Neutrophil (primary cell): ENCODE results near the gene BTNL9.
"Not testable (repeated sequence)": the region's sequence is repeated elsewhere in the genome, so short reads cannot be mapped to it uniquely, and the experiment has no call there.

Experiments used
- H3K27ac ChIP-seq: fragments of 200-600 bp; sonication (generic); 2 replicates; pipeline ENCODE4 v1.5.1; 2016; ENCODE audit warnings: mild to moderate bottlenecking, moderate library complexity
- H3K27me3 ChIP-seq: fragments of 200-600 bp; sonication (generic); 2 replicates; pipeline ENCODE4 v1.6.0; 2016; ENCODE audit warnings: mild to moderate bottlenecking
- H3K36me3 ChIP-seq: fragments of 200-600 bp; sonication (generic); 2 replicates; pipeline ENCODE4 v1.5.1; 2017
- H3K4me1 ChIP-seq, 2 experiments: fragments of 200-600 bp in 1 of 2; sonication (generic) in 1 of 2; 1 replicate in 1 of 2; 2 replicates in 1 of 2; pipeline versions ENCODE4 v1.5.1 to v1.6.1; 2013 to 2016; ENCODE audit warnings: low read depth in 1 of 2, low read length in 1 of 2, mild to moderate bottlenecking in 1 of 2, moderate library complexity in 1 of 2; ENCODE audit not compliant: control insufficient read depth in 1 of 2, insufficient read depth in 1 of 2
- H3K4me3 ChIP-seq, 2 experiments: fragments of 200-600 bp in 1 of 2; sonication (generic) in 1 of 2; 1 replicate in 1 of 2; 2 replicates in 1 of 2; pipeline ENCODE4 v1.5.1; 2013 to 2016; ENCODE audit warnings: low read depth in 1 of 2, low read length in 1 of 2, mild to moderate bottlenecking in 1 of 2, moderate library complexity in 1 of 2
- H3K9me3 ChIP-seq: fragments of 200-600 bp; sonication (generic); 2 replicates; pipeline ENCODE4 v1.5.1; 2016
- CTCF ChIP-seq: fragments of 200-600 bp; sonication (generic); IDR thresholded peaks from 2 replicates; pipeline ENCODE4 v1.5.1; 2016; ENCODE audit warnings: antibody characterized with exemption

Gene BTNL9

GRCh38 chr5:181092428-181092827 lies 52.4 kb downstream of the BTNL9 start:
- Histone ChIP-seq H3K27me3 (peaks cover 38% of the 10 kb centered on the region), H3K9me3 (no peaks in the 10 kb centered on the region), H3K27ac (no peak overlapping the region), H3K4me1 (no peaks in the 10 kb centered on the region), H3K4me3 (no peak overlapping the region), H3K36me3 (no peaks in the 10 kb centered on the region)
- TF ChIP-seq CTCF: no peak

- not testable (repeated sequence) for H3K9me3 ChIP-seq, H3K4me1 ChIP-seq, H3K4me3 ChIP-seq, H3K36me3 ChIP-seq, H3K27ac ChIP-seq
- peaks cover 47% of the 10 kb centered on the region for H3K27me3 ChIP-seq
These were observed 55.1 kb downstream of the BTNL9 start for GRCh38 chr5:181095162-181095561.

- H3K27me3 ChIP-seq: peaks cover 55% of the 10 kb centered on the region
- not testable (repeated sequence) for H3K4me3 ChIP-seq, H3K36me3 ChIP-seq, H3K4me1 ChIP-seq, H3K27ac ChIP-seq, H3K9me3 ChIP-seq
These were observed 56.8 kb downstream of the BTNL9 start for GRCh38 chr5:181096721-181097382.

- H3K36me3 ChIP-seq, H3K9me3 ChIP-seq, H3K27ac ChIP-seq, H3K4me3 ChIP-seq, H3K4me1 ChIP-seq: not testable (repeated sequence)
- peaks cover 51% of the 10 kb centered on the region for H3K27me3 ChIP-seq
These were observed 57.3 kb downstream of the BTNL9 start for GRCh38 chr5:181097383-181097753.

- H3K36me3 ChIP-seq, H3K4me1 ChIP-seq, H3K27ac ChIP-seq, H3K9me3 ChIP-seq, H3K4me3 ChIP-seq: not testable (repeated sequence)
- peaks cover 46% of the 10 kb centered on the region for H3K27me3 ChIP-seq
These were observed 57.9 kb downstream of the BTNL9 start for GRCh38 chr5:181097759-181098491.

- H3K9me3 ChIP-seq: no peaks in the 10 kb centered on the region
- no peak for TF ChIP-seq CTCF
- no peaks in the 10 kb centered on the region for H3K36me3 ChIP-seq
- no peak overlapping the region for H3K27ac ChIP-seq
- peaks cover 41% of the 10 kb centered on the region for H3K27me3 ChIP-seq
- H3K4me3 ChIP-seq: no peak overlapping the region
- no peaks in the 10 kb centered on the region for H3K4me1 ChIP-seq
These were observed 58.9 kb downstream of the BTNL9 start for GRCh38 chr5:181098762-181099601.

- TF ChIP-seq CTCF: no peak
- H3K9me3 ChIP-seq: no peaks in the 10 kb centered on the region
- peaks cover 46% of the 10 kb centered on the region for H3K27me3 ChIP-seq
- H3K36me3 ChIP-seq: no peaks in the 10 kb centered on the region
- H3K4me3 ChIP-seq: no peak overlapping the region
- H3K4me1 ChIP-seq: no peaks in the 10 kb centered on the region
- no peak overlapping the region for H3K27ac ChIP-seq
These were observed 59.6 kb downstream of the BTNL9 start for GRCh38 chr5:181099602-181100086.
